OCI-M2 (cell line): ENCODE measurements around the gene WSCD2.
"Not testable (repeated sequence)": the region's sequence is repeated elsewhere in the genome, so short reads cannot be mapped to it uniquely, and the experiment has no call there.

Experiments
- DNase-seq: peaks from one replicate; lab custom pipeline; 2025; ENCODE audit not compliant: unreplicated experiment; lab: John Stamatoyannopoulos, UW

WSCD2 gene

GRCh38 chr12:108193493-108193892 lies 64.4 kb downstream of the WSCD2 start:
- no peak for DNase-seq

GRCh38 chr12:108193917-108194316 lies 64.8 kb downstream of the WSCD2 start:
- DNase-seq: no peak

GRCh38 chr12:108194585-108194984 lies 65.5 kb downstream of the WSCD2 start:
- DNase-seq: no peak

GRCh38 chr12:108196319-108196718 lies 67.2 kb downstream of the WSCD2 start:
- DNase-seq: no peak

- no peak for DNase-seq
These were observed 67.8 kb downstream of the WSCD2 start for GRCh38 chr12:108196921-108197320.

GRCh38 chr12:108198043-108198442 lies 69.0 kb downstream of the WSCD2 start:
- no peak for DNase-seq

GRCh38 chr12:108199106-108199505 lies 70.0 kb downstream of the WSCD2 start:
- no peak for DNase-seq

GRCh38 chr12:108201808-108202207 lies 72.7 kb downstream of the WSCD2 start:
- DNase-seq: no peak

GRCh38 chr12:108204117-108204987 lies 75.3 kb downstream of the WSCD2 start:
- DNase-seq: no peak

- no peak for DNase-seq
These were observed 76.8 kb downstream of the WSCD2 start for GRCh38 chr12:108205864-108206263.

- DNase-seq: no peak
These were observed 79.0 kb downstream of the WSCD2 start for GRCh38 chr12:108207791-108208730.

GRCh38 chr12:108210001-108210400 lies 80.9 kb downstream of the WSCD2 start:
- no peak for DNase-seq

- DNase-seq: no peak
These were observed 82.1 kb downstream of the WSCD2 start for GRCh38 chr12:108211157-108211556.

- no peak for DNase-seq
These were observed 84.9 kb downstream of the WSCD2 start for GRCh38 chr12:108213871-108214445.

GRCh38 chr12:108214486-108214885 lies 85.4 kb downstream of the WSCD2 start:
- DNase-seq: no peak

- DNase-seq: no peak
These were observed 86.4 kb downstream of the WSCD2 start for GRCh38 chr12:108215458-108215857.

- DNase-seq: no peak
These were observed 89.8 kb downstream of the WSCD2 start for GRCh38 chr12:108218921-108219320.

GRCh38 chr12:108225101-108225500 lies 96.0 kb downstream of the WSCD2 start:
- DNase-seq: not testable (repeated sequence)

GRCh38 chr12:108226866-108227265 lies 97.8 kb downstream of the WSCD2 start:
- no peak for DNase-seq

- DNase-seq: no peak
These were observed 99.7 kb downstream of the WSCD2 start for GRCh38 chr12:108228746-108229145.

GRCh38 chr12:108231109-108231905 lies 102.2 kb downstream of the WSCD2 start:
- no peak for DNase-seq
